Thyroid gland (tissue), 4 donors: Measurements from ENCODE around the gene RPS8. TPM values are rescaled to one million over a fixed set of nuclear protein-coding genes. Genes with fewer than 3 reads are reported as not detected.
"Not testable (repeated sequence)": the region's sequence is repeated elsewhere in the genome, so short reads cannot be mapped to it uniquely, and the experiment has no call there.

Experiments
- DNase-seq, 2 donors: peaks; one replicate each; pipeline ENCODE4 v3.0.0-alpha.2; 2019
- H3K27ac ChIP-seq, 3 donors: fragments of 200-600 bp; sonication (generic); 1 replicate in 2 of 3; 2 replicates in 1 of 3; pipeline ENCODE4 v1.5.1; 2016 to 2019; ENCODE audit warnings: mild to moderate bottlenecking in 1 of 3, moderate library complexity in 1 of 3
- H3K27me3 ChIP-seq: fragments of 200-600 bp; sonication (generic); one replicate; pipeline ENCODE4 v1.5.1; 2019
- H3K36me3 ChIP-seq, 2 donors: fragments of 200-600 bp; sonication (generic); one replicate each; pipeline ENCODE4 v1.5.1; 2016 to 2019
- H3K4me1 ChIP-seq, 2 donors: fragments of 200-600 bp; sonication (generic); one replicate each; pipeline ENCODE4 v1.5.1; 2017 to 2019
- H3K4me3 ChIP-seq, 3 donors: fragments of 200-600 bp; sonication (generic); replicated peaks in 1 of 3; 1 replicate in 2 of 3; 2 replicates in 1 of 3; pipeline ENCODE4 v1.5.1; 2016; ENCODE audit warnings: mild to moderate bottlenecking in 1 of 3
- H3K9me3 ChIP-seq: fragments of 200-600 bp; sonication (generic); one replicate; pipeline ENCODE4 v1.5.1; 2017
- POLR2A ChIP-seq, 2 donors: fragments of 450-650 bp; IDR thresholded peaks; one replicate each; pipeline ENCODE4 v1.6.1; 2017; ENCODE audit warnings: antibody characterized with exemption in 2 of 2, mild to moderate bottlenecking in 2 of 2, moderate library complexity in 1 of 2
- WGBS, 2 donors: methylation state at CpG; one replicate each; pipeline ENCODE4 v1.1.5; 2017; 5-methylcytosine and 5-hydroxymethylcytosine counted together
- intact Hi-C: fragments of 100-400 bp; cut with DNase I; formaldehyde crosslinking; loops from one replicate; pipeline ENCODE4 v1.15.1; 2023
- total RNA-seq, 4 donors: library from RNA; depleted of rRNA; stranded (reverse); fragments of >200 nt; gene quantifications; one replicate each; pipeline ENCODE4 v1.2.3, GENCODE V29; 2016
- TF ChIP-seq, protein P1 (sequence below), 6 experiments: fragments of 200-600 bp in 3 of 6; fragments of 450-650 bp in 3 of 6; sonication (generic) in 3 of 6; IDR thresholded peaks; one replicate each; pipeline ENCODE4 v1.5.1; 2016 to 2019; ENCODE audit warnings: antibody characterized with exemption in 6 of 6, mild to moderate bottlenecking in 2 of 6, inconsistent platforms in 1 of 6, moderate library complexity in 1 of 6

RPS8 gene
- total RNA-seq, 4 donors from 2014 or later, result 1,167 to 2,709 (median 1,595) TPM

- Histone ChIP-seq H3K27ac (peak overlapping the region; percentile 97 to 100 (median 99)), H3K4me1 (peaks cover 49 to 79% of the 10 kb centered on the region in 2 donors), H3K36me3 (peaks cover 10 to 12% of the 10 kb centered on the region in 2 donors), H3K9me3 (no peaks in the 10 kb centered on the region), H3K4me3 (no peak overlapping the region), H3K27me3 (no peaks in the 10 kb centered on the region)
- WGBS, 2 donors, result 11 to 14% methylated on average over 6 to 11 of the region's 12 CpGs
- intact Hi-C loops, result no loop called here
- peak; percentile 97 for DNase-seq
- TF ChIP-seq, protein P1, sequence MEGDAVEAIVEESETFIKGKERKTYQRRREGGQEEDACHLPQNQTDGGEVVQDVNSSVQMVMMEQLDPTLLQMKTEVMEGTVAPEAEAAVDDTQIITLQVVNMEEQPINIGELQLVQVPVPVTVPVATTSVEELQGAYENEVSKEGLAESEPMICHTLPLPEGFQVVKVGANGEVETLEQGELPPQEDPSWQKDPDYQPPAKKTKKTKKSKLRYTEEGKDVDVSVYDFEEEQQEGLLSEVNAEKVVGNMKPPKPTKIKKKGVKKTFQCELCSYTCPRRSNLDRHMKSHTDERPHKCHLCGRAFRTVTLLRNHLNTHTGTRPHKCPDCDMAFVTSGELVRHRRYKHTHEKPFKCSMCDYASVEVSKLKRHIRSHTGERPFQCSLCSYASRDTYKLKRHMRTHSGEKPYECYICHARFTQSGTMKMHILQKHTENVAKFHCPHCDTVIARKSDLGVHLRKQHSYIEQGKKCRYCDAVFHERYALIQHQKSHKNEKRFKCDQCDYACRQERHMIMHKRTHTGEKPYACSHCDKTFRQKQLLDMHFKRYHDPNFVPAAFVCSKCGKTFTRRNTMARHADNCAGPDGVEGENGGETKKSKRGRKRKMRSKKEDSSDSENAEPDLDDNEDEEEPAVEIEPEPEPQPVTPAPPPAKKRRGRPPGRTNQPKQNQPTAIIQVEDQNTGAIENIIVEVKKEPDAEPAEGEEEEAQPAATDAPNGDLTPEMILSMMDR (IDR thresholded peaks at IDR 0.05), result no peak
- no peak for TF ChIP-seq POLR2A (IDR thresholded peaks at IDR 0.05)
Observed at GRCh38 chr1:44810101-44810761, 34.9 kb downstream of the RPS8 start.

- H3K9me3 ChIP-seq, H3K4me3 ChIP-seq, H3K36me3 ChIP-seq, H3K27me3 ChIP-seq, DNase-seq, intact Hi-C loops: not testable (repeated sequence)
- 73 to 91% methylated on average over 4 of the region's 4 CpGs for WGBS, 2 donors
- H3K27ac ChIP-seq, result peak overlapping the region; percentile 97 to 100 (median 99)
- peaks cover 49 to 75% of the 10 kb centered on the region in 2 donors for H3K4me1 ChIP-seq
Observed at GRCh38 chr1:44810762-44811105, 35.4 kb downstream of the RPS8 start.

GRCh38 chr1:44811234-44811633, 35.9 kb downstream of the RPS8 start:
- no peak for DNase-seq
- peaks cover 49 to 70% of the 10 kb centered on the region in 2 donors for H3K4me1 ChIP-seq
- intact Hi-C loops, result no loop called here

DNA sequence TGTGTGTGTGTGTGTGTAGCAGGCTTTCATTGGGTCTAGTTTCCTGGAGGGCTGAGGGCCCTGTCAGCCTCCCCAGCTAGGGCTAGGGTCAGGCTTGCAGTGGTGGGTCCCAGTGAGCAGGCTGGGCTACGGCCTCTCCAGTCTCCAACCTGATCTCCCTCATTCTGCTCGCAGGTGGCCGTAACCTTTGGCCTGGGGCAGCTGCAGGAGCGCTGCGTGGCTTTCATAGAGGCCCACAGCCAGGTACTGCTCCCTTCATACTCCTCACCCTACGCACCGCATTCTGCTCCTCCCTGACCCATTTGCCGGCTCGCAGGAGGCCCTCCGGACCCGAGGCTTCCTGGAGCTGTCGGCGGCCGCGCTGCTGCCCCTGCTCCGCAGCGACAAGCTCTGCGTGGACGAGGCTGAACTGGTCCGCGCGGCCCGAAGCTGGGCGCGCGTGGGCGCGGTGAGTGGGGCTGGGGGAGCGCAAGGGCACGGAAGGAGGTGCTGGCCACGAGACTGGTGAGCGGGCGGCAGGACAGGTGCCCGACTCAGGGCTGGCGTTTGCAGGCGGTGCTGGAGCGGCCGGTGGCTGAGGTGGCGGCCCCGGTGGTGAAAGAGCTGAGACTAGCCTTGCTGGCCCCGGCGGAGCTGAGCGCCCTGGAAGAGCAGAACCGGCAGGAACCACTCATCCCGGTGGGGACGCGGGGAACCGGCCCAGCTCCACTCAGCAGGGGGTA, 37.6 kb downstream of the RPS8 start:
- intact Hi-C loops, result no loop called here
- Histone ChIP-seq H3K4me1 (peaks cover 31 to 53% of the 10 kb centered on the region in 2 donors), H3K36me3 (no peaks in the 10 kb centered on the region), H3K4me3 (peak overlapping the region in 1 of 3 donors; percentile 23), H3K27ac (peak overlapping the region in 2 of 3 donors; percentile 68 to 80), H3K27me3 (no peaks in the 10 kb centered on the region), H3K9me3 (no peaks in the 10 kb centered on the region)
- WGBS, 2 donors, result 68 to 73% methylated on average over 24 to 43 of the region's 48 CpGs
- TF ChIP-seq, protein P1 (IDR thresholded peaks at IDR 0.05), result no peak
- TF ChIP-seq POLR2A (IDR thresholded peaks at IDR 0.05), result no peak
- peak; percentile 40 to 43 for DNase-seq

More at GRCh38 chr1:44811234-44811633, 35.9 kb downstream of the RPS8 start:
- no peak for TF ChIP-seq POLR2A (IDR thresholded peaks at IDR 0.05)
- TF ChIP-seq, protein P1 (IDR thresholded peaks at IDR 0.05), result no peak
- Histone ChIP-seq H3K27me3 (no peaks in the 10 kb centered on the region), H3K36me3 (peaks cover under 1 to 2% of the 10 kb centered on the region in 2 donors), H3K27ac (peak overlapping the region; percentile 42 to 99 (median 97)), H3K4me3 (no peak overlapping the region), H3K9me3 (no peaks in the 10 kb centered on the region)
- 75 to 85% methylated on average over 8 of the region's 8 CpGs for WGBS, 2 donors

GRCh38 chr1:44815926-44816325, 40.6 kb downstream of the RPS8 start:
- H3K27me3 ChIP-seq, H3K9me3 ChIP-seq, H3K36me3 ChIP-seq, H3K27ac ChIP-seq, intact Hi-C loops, H3K4me3 ChIP-seq, DNase-seq: not testable (repeated sequence)
- 89 to 97% methylated on average over 9 of the region's 9 CpGs for WGBS, 2 donors
- H3K4me1 ChIP-seq, result peaks cover 7 to 43% of the 10 kb centered on the region in 2 donors

- DNase-seq, result no peak
- no peaks in the 10 kb centered on the region for H3K36me3 ChIP-seq
- WGBS, 2 donors, result 95 to 97% methylated on average over 2 of the region's 2 CpGs
- peaks cover 4 to 34% of the 10 kb centered on the region in 2 donors for H3K4me1 ChIP-seq
- H3K9me3 ChIP-seq, result no peaks in the 10 kb centered on the region
- TF ChIP-seq, protein P1 (IDR thresholded peaks at IDR 0.05), result no peak
- TF ChIP-seq POLR2A (IDR thresholded peaks at IDR 0.05), result no peak
- H3K27me3 ChIP-seq, result no peaks in the 10 kb centered on the region
- H3K27ac ChIP-seq, result no peak overlapping the region
- intact Hi-C loops, result no loop called here
- H3K4me3 ChIP-seq, result no peak overlapping the region
Observed at GRCh38 chr1:44817307-44817706, 42.0 kb downstream of the RPS8 start.
